ENCODE data around the gene ZBTB18.
"Not testable (repeated sequence)": the region's sequence is repeated elsewhere in the genome, so short reads cannot be mapped to it uniquely, and the experiment has no call there.

Gene ZBTB18

GRCh38 chr1:244050835-244051444 is at the start of gene ZBTB18:
TSS of gene ZBTB18 (plus strand) at chr1:244051283. CDS start at chr1:244051432, 149 bp downstream.
- DNase-seq, result no peak

GRCh38 chr1:244002721-244003120 is 48.4 kb upstream of the ZBTB18 start:
- no peak for DNase-seq

GRCh38 chr1:244005455-244005854 is 45.6 kb upstream of the ZBTB18 start:
- DNase-seq, result no peak

GRCh38 chr1:244006381-244006901 is 44.6 kb upstream of the ZBTB18 start:
- no peak for DNase-seq

GRCh38 chr1:244006961-244007360 is 44.1 kb upstream of the ZBTB18 start:
- no peak for DNase-seq

GRCh38 chr1:244010191-244010590 is 40.9 kb upstream of the ZBTB18 start:
- no peak for DNase-seq

- no peak for DNase-seq
Measured at GRCh38 chr1:244010703-244011123, 40.4 kb upstream of the ZBTB18 start.

GRCh38 chr1:244011271-244011670 is 39.8 kb upstream of the ZBTB18 start:
- no peak for DNase-seq

- no peak for DNase-seq
Measured at GRCh38 chr1:244011786-244012185, 39.3 kb upstream of the ZBTB18 start.

- DNase-seq, result no peak
Measured at GRCh38 chr1:244012202-244012601, 38.9 kb upstream of the ZBTB18 start.

- DNase-seq, result no peak
Measured at GRCh38 chr1:244013100-244013499, 38.0 kb upstream of the ZBTB18 start.

- DNase-seq, result not testable (repeated sequence)
Measured at GRCh38 chr1:244014862-244015261, 36.2 kb upstream of the ZBTB18 start.

GRCh38 chr1:244019982-244020485 is 31.0 kb upstream of the ZBTB18 start:
- DNase-seq, result no peak

- no peak for DNase-seq
Measured at GRCh38 chr1:244021427-244021826, 29.7 kb upstream of the ZBTB18 start.

GRCh38 chr1:244022311-244022710 is 28.8 kb upstream of the ZBTB18 start:
- no peak for DNase-seq

- no peak for DNase-seq
Measured at GRCh38 chr1:244022864-244023440, 28.1 kb upstream of the ZBTB18 start.

- DNase-seq, result no peak
Measured at GRCh38 chr1:244027491-244028145, 23.5 kb upstream of the ZBTB18 start.

- no peak for DNase-seq
Measured at GRCh38 chr1:244028701-244029100, 22.4 kb upstream of the ZBTB18 start.

GRCh38 chr1:244029124-244029523 is 22.0 kb upstream of the ZBTB18 start:
- DNase-seq, result no peak

- DNase-seq, result no peak
Measured at GRCh38 chr1:244030481-244031040, 20.5 kb upstream of the ZBTB18 start.

GRCh38 chr1:244035358-244035757 is 15.7 kb upstream of the ZBTB18 start:
- no peak for DNase-seq

GRCh38 chr1:244037252-244037651 is 13.8 kb upstream of the ZBTB18 start:
- no peak for DNase-seq

GRCh38 chr1:244041466-244042120 is 9.5 kb upstream of the ZBTB18 start:
- no peak for DNase-seq

Data from CD4-positive, alpha-beta T cell treated with Interleukin-12 subunit alpha and Interleukin-12 subunit beta, for 1 hour (primary cell).